HepG2 (cell line): ENCODE measurements around the gene MED15. TPM values are rescaled to one million over a fixed set of nuclear protein-coding genes. Genes with fewer than 3 reads are reported as not detected.

Experiments
- ATAC-seq: fragments of 200-7000 bp; cut with Tn5 transposase; 3 replicates; pipeline ENCODE4 v1.9.1; 2020; ENCODE audit warnings: mild to moderate bottlenecking, moderate library complexity
- BruUV-seq: library from RNA; stranded (reverse); fragments of 400-500 nt; replicated peaks from 2 replicates; lab custom pipeline; 2021; lab: Mats Ljungman, UMichigan
- CTCF ChIA-PET: fragments of 300-600 bp; formaldehyde crosslinking; extraction: SDS; loops from one replicate; lab custom pipeline; 2021; ENCODE audit warnings: low total read pairs, inconsistent platforms, low intra/inter-chr PET ratio; lab: Yijun Ruan, JAX
- POLR2A ChIA-PET: fragments of 350-600 bp; sonication (Branson Sonifier 250); formaldehyde crosslinking; loops from one replicate; lab custom pipeline; 2020; ENCODE audit warnings: antibody characterized with exemption, inconsistent platforms; lab: Yijun Ruan, JAX
- DNase-seq: peaks from one replicate; pipeline ENCODE4 v3.0.0-alpha.2; 2015; ENCODE audit warnings: low spot score
- FAIRE-seq: peaks from 3 replicates; lab custom pipeline; 2011; peaks lifted over from hg19 to GRCh38; lab: Jason Lieb, UNC
- H2AFZ ChIP-seq: one replicate; pipeline ENCODE4 v1.6.1; 2011; ENCODE audit warnings: low read length, inconsistent platforms
- H3K27ac ChIP-seq: fragments of 300-600 bp; 3 replicates; pipeline ENCODE4 v1.8.0; 2011; ENCODE audit warnings: mixed run types, mild to moderate bottlenecking, mixed read lengths, low read length, inconsistent platforms; ENCODE audit not compliant: insufficient read depth; ENCODE audit errors: extremely low read length
- H3K27me3 ChIP-seq, 2 experiments: fragments of 200-600 bp in 1 of 2; 2 replicates in 1 of 2; 3 replicates in 1 of 2; pipeline versions ENCODE4 v1.6.0 to v1.8.0; 2011; ENCODE audit warnings: low read length in 2 of 2, mild to moderate bottlenecking in 2 of 2, moderate library complexity in 2 of 2, inconsistent platforms in 1 of 2; ENCODE audit not compliant: insufficient read depth in 2 of 2, control insufficient read depth in 1 of 2
- H3K36me3 ChIP-seq, 2 experiments: fragments of 200-600 bp in 1 of 2; replicated peaks in 1 of 2; 2 replicates in 1 of 2; 3 replicates in 1 of 2; pipeline versions ENCODE4 v1.5.1 to v1.8.0; 2011; ENCODE audit warnings: low read length in 2 of 2, inconsistent platforms in 1 of 2; ENCODE audit not compliant: insufficient read depth in 2 of 2, control insufficient read depth in 1 of 2
- H3K4me1 ChIP-seq: 2 replicates; pipeline ENCODE4 v1.5.1; 2012; ENCODE audit warnings: low read length, inconsistent platforms; ENCODE audit not compliant: insufficient read depth
- H3K4me2 ChIP-seq: 2 replicates; pipeline ENCODE4 v1.6.0; 2011; ENCODE audit warnings: low read depth, low read length, inconsistent platforms
- H3K4me3 ChIP-seq, 3 experiments: fragments of 200-600 bp in 1 of 3; sonication (generic), shearing (Covaris generic) in 1 of 3; replicated peaks in 1 of 3; 2 replicates each; pipeline ENCODE4 v1.5.1; 2011 to 2016; ENCODE audit warnings: low read length in 3 of 3, inconsistent platforms in 2 of 3, low read depth in 2 of 3, mild to moderate bottlenecking in 2 of 3, control low read depth in 1 of 3, mixed read lengths in 1 of 3; ENCODE audit not compliant: insufficient read depth in 1 of 3
- H3K79me2 ChIP-seq: one replicate; pipeline ENCODE4 v1.6.1; 2011; ENCODE audit warnings: low read length, inconsistent platforms; ENCODE audit not compliant: insufficient read depth
- H3K9ac ChIP-seq: 2 replicates; pipeline ENCODE4 v1.6.0; 2011; ENCODE audit warnings: mild to moderate bottlenecking, low read depth, low read length, inconsistent platforms; ENCODE audit not compliant: insufficient read depth
- H3K9me3 ChIP-seq: 2 replicates; pipeline ENCODE4 v1.5.1; 2012; ENCODE audit warnings: mild to moderate bottlenecking, low read length
- H4K20me1 ChIP-seq: 2 replicates; pipeline ENCODE4 v1.6.0; 2011; ENCODE audit warnings: inconsistent platforms, mild to moderate bottlenecking, low read length, moderate library complexity; ENCODE audit not compliant: insufficient read depth
- ARID3A ChIP-seq: IDR thresholded peaks from 2 replicates; pipeline ENCODE4 v1.6.1; 2012; ENCODE audit warnings: low read depth, low read length, improper control_type of control experiment
- CHCHD3 ChIP-seq: sonication (generic); formaldehyde crosslinking; IDR thresholded peaks from 2 replicates; pipeline ENCODE4 v1.8.0; 2022; ENCODE audit warnings: mild to moderate bottlenecking, missing genetic modification reagents, moderate library complexity
- HES4 ChIP-seq: sonication (generic); formaldehyde crosslinking; IDR thresholded peaks from 2 replicates; pipeline ENCODE4 v1.9.0; 2021; ENCODE audit warnings: mild to moderate bottlenecking, missing genetic modification reagents, borderline replicate concordance
- HNF4A ChIP-seq: sonication (generic); formaldehyde crosslinking; IDR thresholded peaks from 2 replicates; pipeline ENCODE4 v1.4.0; 2020; ENCODE audit warnings: missing genetic modification reagents
- MED8 ChIP-seq: sonication (generic); formaldehyde crosslinking; IDR thresholded peaks from 2 replicates; pipeline ENCODE4 v1.8.1; 2023; ENCODE audit warnings: mild to moderate bottlenecking, missing genetic modification reagents; ENCODE audit not compliant: insufficient replicate concordance
- NRL ChIP-seq: sonication (generic); formaldehyde crosslinking; IDR thresholded peaks from 2 replicates; pipeline ENCODE4 v1.5.0; 2020; ENCODE audit warnings: missing genetic modification reagents, mild to moderate bottlenecking, moderate library complexity, borderline replicate concordance
- PLRG1 ChIP-seq: fragments of 450-650 bp; conservative IDR thresholded peaks from 2 replicates; pipeline ENCODE4 v1.6.1; 2016
- PRDM10 ChIP-seq: sonication (generic); formaldehyde crosslinking; IDR thresholded peaks from 2 replicates; pipeline ENCODE4 v1.4.0; 2020; ENCODE audit warnings: low read depth, missing genetic modification reagents
- ZNF644 ChIP-seq: IDR thresholded peaks from 2 replicates; pipeline ENCODE4 v1.6.1; 2016; ENCODE audit warnings: low read depth
- ZNF740 ChIP-seq: sonication (generic); formaldehyde crosslinking; IDR thresholded peaks from 2 replicates; pipeline ENCODE4 v1.4.0; 2020; ENCODE audit warnings: missing genetic modification reagents
- ZZZ3 ChIP-seq: sonication (generic); formaldehyde crosslinking; IDR thresholded peaks from 2 replicates; pipeline ENCODE4 v1.4.0; 2020; ENCODE audit warnings: missing genetic modification reagents, mild to moderate bottlenecking, borderline replicate concordance
- WGBS: methylation state at CpG from one replicate; pipeline ENCODE4 v1.1.6; 2017; ENCODE audit warnings: low lambda C conversion rate; 5-methylcytosine and 5-hydroxymethylcytosine counted together
- in situ Hi-C: cut with HindIII; loops from 2 replicates; pipeline ENCODE4 v1.10.0; 2017; ENCODE audit warnings: low pct_unique_long_range_greater_than_20kb; ENCODE audit not compliant: extremely low pct_ligation_motif_present
- intact Hi-C: fragments of 100-400 bp; cut with micrococcal nuclease; formaldehyde crosslinking; loops from one replicate; pipeline ENCODE4 v1.10.0; 2022; ENCODE audit not compliant: unreplicated experiment
- polyA plus RNA-seq, 8 experiments: library from polyadenylated mRNA; depleted of rRNA in 3 of 8; stranded (reverse) in 7 of 8; unstranded in 1 of 8; fragments of >200 nt; fragmentation: Illumina TruSeq in 4 of 8; extraction: Trizol in 4 of 8; gene quantifications; 2 replicates each; pipeline versions ENCODE4 v1.2.1 to v1.2.3, GENCODE V29; 2011 to 2016; ENCODE audit warnings: low read depth in 4 of 8, missing spikeins in 1 of 8, mixed read lengths in 1 of 8; ENCODE audit not compliant: insufficient read depth in 1 of 8
- total RNA-seq, 5 experiments: library from RNA; depleted of rRNA; stranded (reverse); fragments of >200 nt; fragmentation: Illumina TruSeq; extraction: Trizol; gene quantifications; 2 replicates each; pipeline ENCODE4 v1.2.3, GENCODE V29; 2016; ENCODE audit warnings: low read depth in 1 of 5

The MED15 gene
- total and polyA plus RNA-seq, 2 of the 13 experiments (the other 11 are each of a cell fraction or from before 2014, with no cell fraction given) = 14.3 to 27.0 TPM

GRCh38 chr22:20584029-20584871, 76.8 kb downstream of the MED15 start:
- ATAC-seq = no peak
- Histone ChIP-seq H3K4me3 (no peak overlapping the region), H3K79me2 (no peaks in the 10 kb centered on the region), H2AFZ (no peak overlapping the region), H3K4me1 (no peaks in the 10 kb centered on the region), H3K4me2 (no peak overlapping the region), H3K9ac (no peak overlapping the region), H3K9me3 (no peaks in the 10 kb centered on the region), H4K20me1 (peaks cover 4% of the 10 kb centered on the region; the same call in 1 of the 2 replicates), H3K27me3 (no peaks in the 10 kb centered on the region; a peak in 1 of 5 replicates), H3K36me3 (peaks cover 32 to 72% of the 10 kb centered on the region in 2 experiments), H3K27ac (no peak overlapping the region)
- no peak for DNase-seq
- FAIRE-seq = no peak
- POLR2A ChIA-PET = no interaction called here
- no TSS peak for BruUV-seq
- WGBS = 72% methylated on average over 5 of the region's 12 CpGs
- CTCF ChIA-PET = no interaction called here
- intact Hi-C loops = no loop called here
- in situ Hi-C loops = no loop called here
- TF ChIP-seq HNF4A (CRISPR knock-in tag) (no peak), ZNF644 (CRISPR knock-in tag) (no peak), MED8 (CRISPR knock-in tag) (no peak), ZNF740 (CRISPR knock-in tag) (no peak), CHCHD3 (CRISPR knock-in tag) (no peak), ZZZ3 (CRISPR knock-in tag) (no peak), HES4 (CRISPR knock-in tag) (no peak), PRDM10 (CRISPR knock-in tag) (no peak), ARID3A (no peak), NRL (no peak), PLRG1 (no peak)
